GM12878 (cell line): Measurements from ENCODE around the gene SSU72. TPM values are rescaled to one million over a fixed set of nuclear protein-coding genes. Genes with fewer than 3 reads are reported as not detected.

Experiments
- ATAC-seq: fragments of 200-7000 bp; cut with Tn5 transposase; 3 replicates; pipeline ENCODE4 v1.9.1; 2020; ENCODE audit warnings: mild to moderate bottlenecking, moderate library complexity
- BruUV-seq: library from RNA; stranded (reverse); fragments of 400-500 nt; replicated peaks from 2 replicates; lab custom pipeline; 2021; lab: Mats Ljungman, UMichigan
- CTCF ChIA-PET: fragments of 300-600 bp; sonication (Branson Sonifier 250); formaldehyde crosslinking; extraction: SDS; loops from one replicate; lab custom pipeline; 2021; ENCODE audit warnings: inconsistent platforms; lab: Yijun Ruan, JAX
- POLR2A ChIA-PET: fragments of 350-600 bp; formaldehyde crosslinking; extraction: SDS; loops from one replicate; lab custom pipeline; 2021; ENCODE audit warnings: inconsistent platforms; lab: Charles Lee
- RAD21 ChIA-PET: fragments of 300-600 bp; sonication (Branson Sonifier 250); formaldehyde crosslinking; loops from one replicate; lab custom pipeline; 2023; ENCODE audit warnings: antibody characterized with exemption; ENCODE audit not compliant: unreplicated experiment; lab: Charles Lee
- SMC1A ChIA-PET: fragments of 300-600 bp; sonication (Branson Sonifier 250); formaldehyde crosslinking; loops from one replicate; lab custom pipeline; 2023; ENCODE audit not compliant: unreplicated experiment, uncharacterized antibody; lab: Charles Lee
- DNase-seq: peaks from one replicate; pipeline ENCODE4 v3.0.0-alpha.2; 2011; ENCODE audit warnings: low read depth, low spot score
- FAIRE-seq: peaks from 3 replicates; lab custom pipeline; 2011; peaks lifted over from hg19 to GRCh38; lab: Jason Lieb, UNC
- H2AFZ ChIP-seq: 2 replicates; pipeline ENCODE4 v1.6.0; 2011; ENCODE audit warnings: low read depth, low read length, control low read depth; ENCODE audit not compliant: control insufficient read depth
- H3K27ac ChIP-seq: 2 replicates; pipeline ENCODE4 v1.5.1; 2011; ENCODE audit warnings: control low read depth; ENCODE audit not compliant: control insufficient read depth, insufficient read depth
- H3K27me3 ChIP-seq, 2 experiments: replicated peaks in 1 of 2; 2 replicates each; pipeline versions ENCODE4 v1.6.0 to v1.6.1; 2011; ENCODE audit warnings: low read length in 1 of 2; ENCODE audit not compliant: control insufficient read depth in 2 of 2, insufficient read depth in 2 of 2
- H3K36me3 ChIP-seq, 2 experiments: 2 replicates each; pipeline ENCODE4 v1.5.1; 2011; ENCODE audit warnings: low read length in 1 of 2; ENCODE audit not compliant: control insufficient read depth in 2 of 2, insufficient read depth in 2 of 2
- H3K4me1 ChIP-seq: 2 replicates; pipeline ENCODE4 v1.6.1; 2011; ENCODE audit warnings: mild to moderate bottlenecking, low read length, moderate library complexity, mixed read lengths; ENCODE audit not compliant: control insufficient read depth, insufficient read depth
- H3K4me2 ChIP-seq: 2 replicates; pipeline ENCODE4 v1.6.0; 2011; ENCODE audit warnings: control low read depth; ENCODE audit not compliant: control insufficient read depth, insufficient read depth
- H3K4me3 ChIP-seq: fragments of 200-600 bp; sonication (generic); 2 replicates; pipeline ENCODE4 v1.5.1; 2016
- H3K79me2 ChIP-seq: 2 replicates; pipeline ENCODE4 v1.6.0; 2011; ENCODE audit warnings: low read length; ENCODE audit not compliant: control insufficient read depth, insufficient read depth
- H3K9ac ChIP-seq: 2 replicates; pipeline ENCODE4 v1.8.0; 2011; ENCODE audit warnings: low read length, control low read depth, mixed read lengths; ENCODE audit not compliant: control insufficient read depth, insufficient read depth
- H3K9me3 ChIP-seq: replicated peaks from 3 replicates; pipeline ENCODE4 v1.5.1; 2011; ENCODE audit warnings: mild to moderate bottlenecking, low read length; ENCODE audit not compliant: control insufficient read depth, insufficient read depth
- H4K20me1 ChIP-seq: 2 replicates; pipeline ENCODE4 v1.6.0; 2011; ENCODE audit not compliant: control insufficient read depth, insufficient read depth
- BMI1 ChIP-seq: fragments of 450-650 bp; IDR thresholded peaks from 2 replicates; pipeline ENCODE4 v1.6.1; 2016; ENCODE audit warnings: mild to moderate bottlenecking, moderate library complexity, borderline replicate concordance
- CUX1 ChIP-seq: IDR thresholded peaks from 2 replicates; pipeline ENCODE4 v1.6.1; 2012; ENCODE audit warnings: improper control_type of control experiment, low read depth, low read length; ENCODE audit not compliant: insufficient replicate concordance
- FOXM1 ChIP-seq: IDR thresholded peaks from 2 replicates; pipeline ENCODE4 v1.6.1; 2012; ENCODE audit warnings: low read depth, mild to moderate bottlenecking, inconsistent platforms, low read length, moderate library complexity
- HDAC6 ChIP-seq: fragments of 200-600 bp; sonication (generic); IDR thresholded peaks from one replicate; pipeline ENCODE4 v1.8.0; 2017; ENCODE audit warnings: antibody characterized with exemption; ENCODE audit not compliant: unreplicated experiment
- MTA2 ChIP-seq: fragments of 450-650 bp; IDR thresholded peaks from 2 replicates; pipeline ENCODE4 v1.6.1; 2016; ENCODE audit warnings: low read depth, mild to moderate bottlenecking, moderate library complexity
- PAX8 ChIP-seq: fragments of 450-650 bp; IDR thresholded peaks from 2 replicates; pipeline ENCODE4 v1.6.1; 2017; ENCODE audit warnings: mild to moderate bottlenecking, moderate library complexity
- RAD51 ChIP-seq: fragments of 450-650 bp; IDR thresholded peaks from 2 replicates; pipeline ENCODE4 v1.6.1; 2016; ENCODE audit warnings: moderate library complexity, mild to moderate bottlenecking, inconsistent platforms
- RBBP5 ChIP-seq: fragments of 200-600 bp; sonication (generic); conservative IDR thresholded peaks from 2 replicates; pipeline ENCODE4 v1.6.1; 2016
- SIX5 ChIP-seq: IDR thresholded peaks from 2 replicates; pipeline ENCODE4 v1.6.1; 2011; ENCODE audit warnings: mild to moderate bottlenecking, low read depth, low read length, moderate library complexity; ENCODE audit not compliant: severe bottlenecking
- USF2 ChIP-seq: IDR thresholded peaks from 2 replicates; pipeline ENCODE4 v1.6.1; 2011; ENCODE audit warnings: low read depth, low read length, improper control_type of control experiment, borderline replicate concordance
- ZZZ3 ChIP-seq: IDR thresholded peaks from 2 replicates; pipeline ENCODE4 v1.6.1; 2011; ENCODE audit warnings: low read depth; ENCODE audit not compliant: control insufficient read depth, insufficient read length
- WGBS: methylation state at CpG from one replicate; pipeline ENCODE4 v1.1.6; 2016; ENCODE audit warnings: low lambda C conversion rate; ENCODE audit not compliant: insufficient replicate concordance, insufficient coverage; ENCODE audit errors: missing lambda C conversion rate; 5-methylcytosine and 5-hydroxymethylcytosine counted together
- in situ Hi-C: fragments of 300-500 bp; cut with MboI; formaldehyde crosslinking; loops from 9 replicates; pipeline ENCODE4 v1.14.3; 2018; ENCODE audit warnings: mixed read lengths
- intact Hi-C: fragments of 100-400 bp; cut with micrococcal nuclease; formaldehyde crosslinking; loops from one replicate; pipeline ENCODE4 v1.14.2; 2022; ENCODE audit not compliant: unreplicated experiment
- polyA plus RNA-seq, 11 experiments: library from polyadenylated mRNA; depleted of rRNA in 4 of 11; unstranded in 6 of 11; stranded (reverse) in 5 of 11; fragments of >200 nt; fragmentation: Nextera tagmentation in 4 of 11; fragmentation: Illumina TruSeq in 1 of 11; extraction: Ambion mirVana in 4 of 11; extraction: Trizol in 1 of 11; gene quantifications; 1 replicate in 1 of 11; 2 replicates in 10 of 11; pipeline versions ENCODE4 v1.2.1 to v1.2.3, GENCODE V29; 2011 to 2016; ENCODE audit warnings: inconsistent platforms in 2 of 11, missing spikeins in 2 of 11, low read depth in 1 of 11
- total RNA-seq, 4 experiments: library from RNA; depleted of rRNA in 3 of 4; stranded (reverse); fragments of >200 nt in 3 of 4; fragmentation: Illumina TruSeq in 1 of 4; extraction: Trizol in 1 of 4; gene quantifications; 2 replicates each; pipeline versions ENCODE4 v1.2.1 to v1.2.3, GENCODE V29; 2013 to 2021
- TF ChIP-seq, protein P1 (sequence below): fragments of 450-650 bp; IDR thresholded peaks from 2 replicates; pipeline ENCODE4 v1.6.1; 2016; ENCODE audit warnings: mild to moderate bottlenecking

SSU72 gene
- total and polyA plus RNA-seq, 10 of the 15 experiments (the other 5 are each of a cell fraction or from before 2014, with no cell fraction given) = 28.6 to 172 (median 67.7) TPM

DNA sequence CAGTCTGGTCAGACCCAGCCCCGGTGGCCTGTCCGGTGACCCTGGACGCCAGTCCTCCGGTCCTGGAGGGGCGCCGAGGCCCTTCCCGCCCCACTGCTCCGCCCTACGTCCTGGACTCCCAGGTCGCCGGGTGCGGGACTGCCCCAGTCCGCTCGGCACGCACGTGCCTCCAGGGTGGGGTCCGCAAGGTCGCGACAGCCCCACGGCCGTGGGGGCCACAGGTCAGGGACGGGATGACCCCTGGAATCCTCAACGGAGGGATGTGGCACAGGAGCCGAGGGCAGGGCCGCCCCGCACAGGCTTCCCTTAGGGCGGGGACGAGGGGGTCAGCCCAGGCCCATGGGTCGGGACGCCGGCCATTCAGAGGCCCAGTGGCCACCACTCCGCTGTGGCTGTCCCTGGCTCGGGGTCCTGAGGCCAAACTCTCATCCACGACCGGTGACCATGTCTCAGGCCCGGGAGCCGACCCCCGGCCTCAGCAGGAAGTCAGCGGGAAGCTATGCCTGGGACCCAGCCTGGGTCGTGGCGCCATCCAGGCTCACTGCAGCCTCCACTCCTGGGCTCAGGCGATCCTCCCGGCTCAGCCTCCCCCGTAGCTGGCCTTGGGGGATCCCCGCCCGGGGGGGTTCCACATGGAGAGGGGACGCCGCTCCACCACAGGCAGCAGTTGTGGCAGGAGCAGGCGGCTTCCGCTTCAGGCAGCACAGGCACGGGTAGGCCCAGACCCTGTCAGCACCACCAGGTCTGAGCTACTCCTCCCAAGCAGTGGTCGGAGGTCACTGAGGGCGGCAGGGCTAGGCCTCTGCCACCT lies 33.6 kb downstream of the SSU72 start:
- Histone ChIP-seq H3K9me3 (no peaks in the 10 kb centered on the region), H3K4me3 (no peak overlapping the region), H4K20me1 (no peaks in the 10 kb centered on the region), H3K4me1 (no peaks in the 10 kb centered on the region), H3K79me2 (no peaks in the 10 kb centered on the region), H3K27me3 (no peaks in the 10 kb centered on the region), H2AFZ (no peak overlapping the region), H3K9ac (no peak overlapping the region), H3K27ac (no peak overlapping the region), H3K4me2 (no peak overlapping the region), H3K36me3 (no peaks in the 10 kb centered on the region; a peak in 2 of 4 replicates)
- BruUV-seq = no TSS peak
- CTCF ChIA-PET = no interaction called here
- POLR2A ChIA-PET = no interaction called here
- SMC1A ChIA-PET = no interaction called here
- in situ Hi-C loops (no loop called here), intact Hi-C loops (no loop called here)
- no peak for FAIRE-seq
- 80% methylated on average over 45 of the region's 53 CpGs for WGBS
- no peak for DNase-seq
- no peak for ATAC-seq
- TF ChIP-seq RAD51 = no peak
- TF ChIP-seq BMI1 = no peak
- TF ChIP-seq RBBP5 = no peak
- no peak for TF ChIP-seq MTA2
- TF ChIP-seq SIX5 = no peak
- TF ChIP-seq PAX8 = no peak
- no peak for TF ChIP-seq HDAC6
- no peak for TF ChIP-seq FOXM1
- TF ChIP-seq CUX1 = no peak
- no peak for TF ChIP-seq USF2
- TF ChIP-seq, protein P1, sequence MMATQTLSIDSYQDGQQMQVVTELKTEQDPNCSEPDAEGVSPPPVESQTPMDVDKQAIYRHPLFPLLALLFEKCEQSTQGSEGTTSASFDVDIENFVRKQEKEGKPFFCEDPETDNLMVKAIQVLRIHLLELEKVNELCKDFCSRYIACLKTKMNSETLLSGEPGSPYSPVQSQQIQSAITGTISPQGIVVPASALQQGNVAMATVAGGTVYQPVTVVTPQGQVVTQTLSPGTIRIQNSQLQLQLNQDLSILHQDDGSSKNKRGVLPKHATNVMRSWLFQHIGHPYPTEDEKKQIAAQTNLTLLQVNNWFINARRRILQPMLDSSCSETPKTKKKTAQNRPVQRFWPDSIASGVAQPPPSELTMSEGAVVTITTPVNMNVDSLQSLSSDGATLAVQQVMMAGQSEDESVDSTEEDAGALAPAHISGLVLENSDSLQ = no peak
- TF ChIP-seq ZZZ3 = no peak
- RAD21 ChIA-PET = no interaction called here
